Measurements from ENCODE around the gene SSU72. TPM values are rescaled to one million over a fixed set of nuclear protein-coding genes. Genes with fewer than 3 reads are reported as not detected.

The SSU72 gene
- total and polyA plus RNA-seq, 8 donors: 45.7 to 215 (median 92.1) TPM

- intact Hi-C loops (cut with DNase I; ENCODE audit: low total_unique reads): no loop called here
- no peaks in the 10 kb centered on the region for H3K9me3 ChIP-seq
- TF ChIP-seq POLR2AphosphoS5 (IDR thresholded peaks at IDR 0.05) (no peak), POLR2A (IDR thresholded peaks at IDR 0.05) (no peak), CTCF (IDR thresholded peaks at IDR 0.05) (no peak), EP300 (IDR thresholded peaks at IDR 0.05) (no peak)
- H3K4me1 ChIP-seq: peaks cover 3 to 38% (median 19%) of the 10 kb centered on the region in 4 donors
- no peak overlapping the region for H3K27ac ChIP-seq
- H3K4me3 ChIP-seq: no peak overlapping the region
- H3K27me3 ChIP-seq: no peaks in the 10 kb centered on the region
- no peak for DNase-seq
- 89 to 96% (median 92%) methylated on average over 18 to 19 of the region's 19 CpGs for WGBS, 5 donors
- peaks cover under 1 to 30% (median 22%) of the 10 kb centered on the region in 4 donors for H3K36me3 ChIP-seq
Observed at GRCh38 chr1:1547476-1547875, 27.2 kb downstream of the SSU72 start.

GRCh38 chr1:1547011-1547410, 27.7 kb downstream of the SSU72 start:
- intact Hi-C loops (cut with DNase I; ENCODE audit: low total_unique reads): no loop called here
- no peaks in the 10 kb centered on the region for H3K27me3 ChIP-seq
- peaks cover 3 to 38% (median 19%) of the 10 kb centered on the region in 4 donors for H3K4me1 ChIP-seq
- TF ChIP-seq POLR2AphosphoS5 (IDR thresholded peaks at IDR 0.05) (no peak), CTCF (IDR thresholded peaks at IDR 0.05) (no peak), POLR2A (IDR thresholded peaks at IDR 0.05) (no peak), EP300 (IDR thresholded peaks at IDR 0.05) (no peak)
- no peaks in the 10 kb centered on the region for H3K9me3 ChIP-seq
- no peak overlapping the region for H3K27ac ChIP-seq
- WGBS, 5 donors: 88 to 95% (median 92%) methylated on average over 8 to 9 of the region's 9 CpGs
- DNase-seq: no peak
- H3K36me3 ChIP-seq: peaks cover 5 to 34% (median 25%) of the 10 kb centered on the region in 4 donors
- no peak overlapping the region for H3K4me3 ChIP-seq

GRCh38 chr1:1545946-1546737, 28.5 kb downstream of the SSU72 start:
- TF ChIP-seq POLR2A (IDR thresholded peaks at IDR 0.05) (no peak), EP300 (IDR thresholded peaks at IDR 0.05) (no peak), CTCF (IDR thresholded peaks at IDR 0.05) (no peak), POLR2AphosphoS5 (IDR thresholded peaks at IDR 0.05) (no peak)
- WGBS, 5 donors: 86 to 91% (median 88%) methylated on average over 23 of the region's 23 CpGs
- DNase-seq: no peak
- intact Hi-C loops (cut with DNase I; ENCODE audit: low total_unique reads): no loop called here
- Histone ChIP-seq H3K27me3 (no peaks in the 10 kb centered on the region), H3K36me3 (peaks cover 14 to 43% (median 32%) of the 10 kb centered on the region in 4 donors), H3K4me1 (peaks cover 3 to 46% (median 22%) of the 10 kb centered on the region in 4 donors), H3K4me3 (no peak overlapping the region), H3K9me3 (no peaks in the 10 kb centered on the region), H3K27ac (no peak overlapping the region)

GRCh38 chr1:1544544-1544943, 30.1 kb downstream of the SSU72 start:
- DNase-seq: no peak
- H3K27me3 ChIP-seq: peaks cover 0 to 15% (median 5%) of the 10 kb centered on the region in 3 donors
- intact Hi-C loops (cut with DNase I; ENCODE audit: low total_unique reads): no loop called here
- H3K4me1 ChIP-seq: peaks cover 6 to 46% (median 33%) of the 10 kb centered on the region in 4 donors
- H3K4me3 ChIP-seq: no peak overlapping the region
- 90 to 96% (median 93%) methylated on average over 7 to 10 of the region's 10 CpGs for WGBS, 5 donors
- TF ChIP-seq EP300 (IDR thresholded peaks at IDR 0.05) (no peak), POLR2AphosphoS5 (IDR thresholded peaks at IDR 0.05) (no peak), POLR2A (IDR thresholded peaks at IDR 0.05) (no peak), CTCF (IDR thresholded peaks at IDR 0.05) (no peak)
- peaks cover 15 to 45% (median 34%) of the 10 kb centered on the region in 4 donors for H3K36me3 ChIP-seq
- no peaks in the 10 kb centered on the region for H3K9me3 ChIP-seq
- no peak overlapping the region for H3K27ac ChIP-seq

All from stomach (tissue), 9 donors.